K562 treated with DMSO at 1 percent for 24 hours (cell line): ENCODE data around the gene SRP9. TPM values are rescaled to one million over a fixed set of nuclear protein-coding genes. Genes with fewer than 3 reads are reported as not detected.

ENCODE experiments used
- total RNA-seq: library from RNA; unstranded; fragments of 300-600 nt; gene quantifications from 2 replicates; pipeline ENCODE4 v1.2.3, GENCODE V29; 2022; ENCODE audit warnings: low read depth; ENCODE audit not compliant: insufficient read depth

The SRP9 gene, protein sequence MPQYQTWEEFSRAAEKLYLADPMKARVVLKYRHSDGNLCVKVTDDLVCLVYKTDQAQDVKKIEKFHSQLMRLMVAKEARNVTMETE
- 198 and 224 TPM in 2 replicates for total RNA-seq

DNA sequence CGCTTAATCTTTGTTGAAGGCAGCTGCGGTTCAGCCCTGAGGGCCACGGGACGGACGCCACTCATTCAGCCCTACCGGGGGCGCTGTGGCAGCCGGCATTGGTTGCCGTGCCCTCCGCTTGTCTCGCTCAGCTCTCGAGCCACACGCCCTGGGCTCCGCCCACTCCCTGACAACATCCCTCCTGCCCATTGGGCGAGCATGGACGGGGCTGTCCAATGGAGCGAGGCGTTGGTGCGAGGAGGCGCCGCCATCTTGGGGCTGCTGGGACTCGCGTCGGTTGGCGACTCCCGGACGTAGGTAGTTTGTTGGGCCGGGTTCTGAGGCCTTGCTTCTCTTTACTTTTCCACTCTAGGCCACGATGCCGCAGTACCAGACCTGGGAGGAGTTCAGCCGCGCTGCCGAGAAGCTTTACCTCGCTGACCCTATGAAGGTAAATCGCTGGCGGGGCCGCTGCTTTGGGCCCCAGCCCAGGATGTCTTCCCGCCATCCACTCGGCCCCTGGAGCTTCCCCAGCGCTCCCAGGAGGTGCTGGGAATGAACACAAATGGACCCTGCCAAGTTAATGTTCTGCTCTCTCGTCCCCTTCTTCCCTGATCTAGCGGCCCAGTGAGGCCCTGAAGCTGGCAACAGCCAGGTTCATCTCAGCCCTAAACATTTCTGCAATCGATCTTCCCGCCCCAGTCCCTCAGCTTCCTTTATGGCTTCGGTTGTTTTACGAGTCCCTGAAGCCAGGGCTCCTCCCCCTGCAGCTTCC lies at the start of gene SRP9:
Gene SRP9, plus strand, starts transcription at position 244 of the 754 bp plus-strand sequence. Its CDS starts 115 bp downstream, at position 359.

DNA sequence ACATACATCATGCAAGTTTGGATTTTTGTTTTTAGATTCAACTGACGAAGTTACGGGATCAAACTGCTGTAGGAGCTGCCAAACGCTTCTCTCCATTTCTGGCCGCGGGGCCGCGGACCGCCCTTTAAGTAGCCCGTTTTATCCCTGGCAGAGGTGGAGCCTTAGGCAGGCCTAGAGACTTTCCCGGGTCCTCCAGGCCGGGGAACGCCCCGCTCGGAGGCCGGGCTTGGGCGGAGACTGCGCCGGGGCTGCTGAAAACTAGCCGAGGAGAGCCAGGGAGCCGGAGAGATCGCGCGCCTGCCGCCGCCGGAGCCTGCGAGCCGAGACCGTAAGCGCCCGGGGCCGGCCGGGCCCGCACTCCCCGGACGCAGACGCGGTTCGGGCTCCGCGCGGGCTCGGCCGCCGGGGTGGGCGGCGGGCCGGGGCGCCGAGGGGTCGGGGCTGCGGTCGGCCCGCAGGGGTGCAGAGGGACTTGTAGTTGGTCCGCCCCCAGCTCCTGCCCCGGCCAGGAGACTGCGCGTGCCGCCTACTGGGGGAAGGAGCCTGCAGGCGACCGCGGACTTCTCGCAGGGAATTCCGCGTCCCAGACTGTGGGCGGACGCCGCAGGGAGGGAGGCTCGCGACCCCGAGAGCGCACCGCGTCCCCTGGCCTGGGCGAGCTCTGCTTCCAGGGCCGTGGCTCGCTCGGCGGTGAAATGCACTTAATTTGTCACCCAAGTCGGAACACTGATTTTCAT lies 32.4 kb downstream of the SRP9 start, which contains the start of gene EPHX1:
Gene EPHX1, plus strand, starts transcription at position 283 of the 737 bp plus-strand sequence. CDS start 18,606 bp downstream, outside the sequence.

Other genes with a start within 250 kb of the SRP9 start
- gene ENAH, start 124.7 kb upstream of the SRP9 start, total RNA-seq = 0.17 TPM in 1 of 2 replicates, not detected in the other
- 68.7 and 75.5 TPM in 2 replicates for gene EPHX1, start 32.3 kb downstream of the SRP9 start, total RNA-seq
- gene TMEM63A, start 104.6 kb downstream of the SRP9 start, total RNA-seq = 33.8 and 34.2 TPM in 2 replicates
- gene LEFTY1, start 111.3 kb downstream of the SRP9 start, total RNA-seq = not detected in 2 replicates
- gene PYCR2, start 146.4 kb downstream of the SRP9 start, total RNA-seq = 230 and 244 TPM in 2 replicates
- gene LEFTY2, start 163.4 kb downstream of the SRP9 start, total RNA-seq = 3.6 and 4.0 TPM in 2 replicates
- 12.3 and 16.1 TPM in 2 replicates for gene SDE2, start 221.5 kb downstream of the SRP9 start, total RNA-seq